Peyer's patch (tissue), 4 donors: ENCODE results near the gene NFE2L3.

Source experiments
- POLR2A ChIP-seq, 2 donors: fragments of 450-650 bp; IDR thresholded peaks; one replicate each; pipeline ENCODE4 v1.5.1; 2017; ENCODE audit warnings: antibody characterized with exemption in 2 of 2, mild to moderate bottlenecking in 2 of 2, moderate library complexity in 2 of 2
- TF ChIP-seq, protein P1 (sequence below), 6 experiments: fragments of 450-650 bp in 4 of 6; fragments of 200-600 bp in 2 of 6; sonication (generic) in 1 of 6; IDR thresholded peaks; one replicate each; pipeline ENCODE4 v1.5.1; 2017 to 2019; ENCODE audit warnings: antibody characterized with exemption in 6 of 6, mild to moderate bottlenecking in 3 of 6, moderate library complexity in 1 of 6

DNA sequence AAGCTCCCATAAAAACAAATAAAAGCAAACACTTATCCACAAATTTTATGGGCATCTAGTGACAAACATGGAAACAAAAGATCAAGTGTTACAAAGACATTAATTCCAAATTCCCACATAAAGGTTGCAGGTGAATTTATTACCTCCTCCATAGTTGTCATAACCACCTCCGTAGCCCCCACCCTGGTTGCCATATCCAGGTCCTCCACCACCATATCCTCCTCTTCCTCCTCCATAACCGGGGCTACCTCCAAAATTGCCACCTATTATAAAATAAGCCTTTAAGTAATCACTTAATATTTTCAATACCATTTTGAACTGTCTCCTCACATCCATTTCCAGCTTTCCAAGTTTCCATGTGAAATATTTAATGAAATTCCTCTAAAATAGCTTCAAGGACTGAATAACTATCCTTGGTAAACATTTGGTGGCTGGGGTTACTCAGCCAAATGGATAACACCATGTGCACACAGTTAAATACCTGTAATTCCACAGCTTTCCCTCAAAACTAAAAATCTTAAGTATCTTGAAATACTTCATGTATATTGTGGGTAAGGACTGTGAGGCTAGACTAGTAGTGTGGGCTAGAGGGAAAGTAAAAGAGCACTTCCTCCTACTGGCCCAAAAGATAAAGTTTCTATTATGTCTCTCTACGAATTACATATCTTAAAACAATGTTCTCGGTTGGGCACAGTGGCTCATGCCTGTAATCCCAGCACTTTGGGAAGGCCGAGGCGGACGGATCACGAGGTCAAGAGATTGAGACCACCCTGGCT, 41.6 kb downstream of the NFE2L3 start:
- TF ChIP-seq, protein P1, sequence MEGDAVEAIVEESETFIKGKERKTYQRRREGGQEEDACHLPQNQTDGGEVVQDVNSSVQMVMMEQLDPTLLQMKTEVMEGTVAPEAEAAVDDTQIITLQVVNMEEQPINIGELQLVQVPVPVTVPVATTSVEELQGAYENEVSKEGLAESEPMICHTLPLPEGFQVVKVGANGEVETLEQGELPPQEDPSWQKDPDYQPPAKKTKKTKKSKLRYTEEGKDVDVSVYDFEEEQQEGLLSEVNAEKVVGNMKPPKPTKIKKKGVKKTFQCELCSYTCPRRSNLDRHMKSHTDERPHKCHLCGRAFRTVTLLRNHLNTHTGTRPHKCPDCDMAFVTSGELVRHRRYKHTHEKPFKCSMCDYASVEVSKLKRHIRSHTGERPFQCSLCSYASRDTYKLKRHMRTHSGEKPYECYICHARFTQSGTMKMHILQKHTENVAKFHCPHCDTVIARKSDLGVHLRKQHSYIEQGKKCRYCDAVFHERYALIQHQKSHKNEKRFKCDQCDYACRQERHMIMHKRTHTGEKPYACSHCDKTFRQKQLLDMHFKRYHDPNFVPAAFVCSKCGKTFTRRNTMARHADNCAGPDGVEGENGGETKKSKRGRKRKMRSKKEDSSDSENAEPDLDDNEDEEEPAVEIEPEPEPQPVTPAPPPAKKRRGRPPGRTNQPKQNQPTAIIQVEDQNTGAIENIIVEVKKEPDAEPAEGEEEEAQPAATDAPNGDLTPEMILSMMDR (IDR thresholded peaks at IDR 0.05) = no peak
- TF ChIP-seq POLR2A (IDR thresholded peaks at IDR 0.05) = no peak
